Hematopoietic multipotent progenitor cell treated with erythropoietin and hydrocortisone succinate and interleukin-3 and kit ligand, for 17 days (in vitro differentiated cells): ENCODE data around the gene ZNF74.

Source experiments
- DNase-seq: peaks from one replicate; pipeline ENCODE4 v3.0.0-alpha.2; 2015; ENCODE audit warnings: low spot score

ZNF74 gene

DNA sequence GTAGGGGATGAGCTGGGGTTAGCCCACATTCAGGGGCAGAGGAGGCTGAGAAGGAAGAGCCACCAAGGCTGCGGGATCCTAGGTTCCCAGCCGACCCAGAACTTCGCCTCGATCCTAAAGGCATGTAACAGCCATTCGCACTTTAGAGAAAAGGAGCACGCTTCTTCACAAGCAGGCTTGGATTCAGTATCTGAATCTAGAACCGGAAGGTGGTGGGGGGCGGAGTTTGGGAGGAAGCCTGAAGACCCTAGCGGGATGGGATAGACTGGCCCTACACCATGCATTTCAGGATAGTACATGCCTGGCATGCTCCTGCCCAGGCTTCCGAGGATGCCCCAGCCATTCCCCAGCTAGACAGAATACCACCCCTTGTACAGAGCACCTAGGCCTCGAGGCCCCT lies 39.2 kb downstream of the ZNF74 start:
- no peak for DNase-seq

DNA sequence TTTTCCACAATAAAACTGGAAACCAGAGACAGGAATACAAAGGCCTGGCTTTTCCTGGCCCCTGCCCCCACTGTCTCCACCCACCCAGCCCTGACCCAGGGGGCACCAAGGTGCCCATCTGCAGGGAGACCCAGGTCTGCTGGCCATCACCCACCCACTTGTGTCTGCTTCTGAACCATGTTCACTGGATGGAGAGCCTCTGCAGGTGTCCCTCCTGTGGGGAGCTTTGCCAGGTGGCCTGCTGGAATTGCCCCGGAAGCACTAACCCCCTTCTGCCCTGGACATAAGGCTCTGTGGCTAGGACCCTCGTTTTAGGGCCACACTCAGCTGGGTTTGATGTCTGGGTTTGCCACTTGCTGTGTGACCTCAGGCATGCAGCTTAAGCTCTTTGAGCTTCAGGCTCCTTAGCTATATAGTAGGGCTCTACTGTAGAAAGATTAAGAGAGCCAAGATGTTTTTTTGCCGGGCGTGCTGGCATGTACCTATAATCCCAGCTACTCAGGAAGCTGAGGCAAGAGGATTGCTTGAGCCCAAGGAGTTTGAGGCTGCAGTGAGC lies 39.8 kb downstream of the ZNF74 start:
- no peak for DNase-seq

GRCh38 chr22:20434264-20434751 lies 40.4 kb downstream of the ZNF74 start:
- no peak for DNase-seq

DNA sequence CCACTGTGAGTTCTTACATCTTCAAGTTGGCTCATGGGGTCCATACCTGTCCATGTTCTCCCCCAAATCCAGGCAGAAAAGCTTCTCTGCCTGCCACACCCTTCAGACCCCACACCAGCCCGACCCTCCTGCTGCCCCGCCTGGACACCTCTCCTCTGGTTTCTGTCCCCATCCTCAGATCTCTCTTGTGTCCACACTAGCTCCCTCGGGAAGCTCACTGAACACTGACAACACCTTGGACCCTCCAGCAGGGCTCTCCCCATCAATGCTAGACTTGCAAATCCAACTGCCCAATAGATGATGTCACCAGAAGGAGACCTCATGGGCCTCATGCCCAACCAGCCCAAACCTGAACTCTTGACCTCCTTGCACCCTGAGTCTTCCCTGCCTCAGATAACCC lies 40.8 kb downstream of the ZNF74 start:
- DNase-seq: no peak

DNA sequence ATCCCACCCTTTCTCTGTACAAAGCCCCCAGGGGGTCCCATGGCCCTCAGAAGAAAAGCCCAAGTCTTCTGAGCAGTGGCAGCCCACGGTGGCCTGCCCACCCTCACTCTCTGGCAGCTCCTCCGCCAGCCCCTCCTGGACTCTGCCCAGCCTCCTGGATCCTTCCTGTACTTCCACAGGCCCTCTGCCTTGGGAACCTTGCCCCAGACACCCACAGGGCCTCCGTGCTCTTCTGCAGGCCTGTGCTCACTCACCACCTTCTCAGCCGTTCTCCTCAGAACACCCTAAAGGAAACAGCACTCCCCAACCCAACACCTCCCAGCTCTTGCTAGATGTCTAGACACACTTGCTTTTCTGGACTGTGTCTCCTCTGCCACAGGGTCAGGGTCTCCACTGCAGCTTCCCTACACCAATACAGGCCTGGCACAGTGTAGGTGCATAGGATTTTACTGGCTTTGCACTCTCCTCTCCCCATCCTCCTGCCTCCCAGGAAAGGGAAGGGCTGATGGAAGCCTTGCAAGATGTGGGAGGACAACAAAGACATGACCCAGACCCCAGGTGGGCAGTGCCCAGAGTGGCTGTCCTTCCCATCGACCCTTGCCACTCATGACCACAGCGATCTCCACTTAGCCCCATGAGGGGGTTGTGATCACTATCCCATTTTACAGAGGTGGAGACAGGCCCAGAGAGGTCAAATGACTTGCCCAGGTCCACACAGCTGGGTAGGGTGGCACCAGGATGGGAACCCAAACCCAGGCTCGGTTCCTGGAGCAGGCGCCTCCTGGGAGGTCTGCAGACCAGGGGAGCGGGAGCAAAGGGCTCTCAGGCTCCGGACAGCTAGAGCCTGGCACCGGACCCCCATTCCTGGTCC lies 41.7 kb downstream of the ZNF74 start:
- DNase-seq: no peak

DNA sequence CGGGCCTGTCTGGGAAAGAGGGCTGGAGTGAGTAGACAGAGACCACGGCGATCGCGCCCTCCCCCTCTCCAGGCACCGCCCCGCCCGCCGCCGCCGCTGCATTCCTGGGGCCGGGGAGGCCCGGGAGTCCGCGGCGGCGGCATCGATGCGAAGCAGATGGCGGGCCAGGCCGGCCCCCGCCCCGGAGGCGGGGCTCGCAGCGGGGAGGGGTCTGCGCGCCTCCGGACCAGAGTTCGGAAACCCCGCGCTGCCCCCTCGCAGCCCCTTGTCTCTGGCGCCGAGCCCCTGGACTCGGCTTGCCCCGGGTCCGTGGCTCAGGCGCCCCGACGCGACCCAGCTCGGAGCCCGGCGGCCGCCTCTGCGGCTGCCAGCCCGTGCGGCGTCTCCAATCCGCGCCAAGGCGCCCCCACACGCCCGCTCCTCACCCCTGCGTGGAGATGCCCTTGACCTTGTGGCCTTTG lies 42.4 kb downstream of the ZNF74 start:
- DNase-seq: no peak

DNA sequence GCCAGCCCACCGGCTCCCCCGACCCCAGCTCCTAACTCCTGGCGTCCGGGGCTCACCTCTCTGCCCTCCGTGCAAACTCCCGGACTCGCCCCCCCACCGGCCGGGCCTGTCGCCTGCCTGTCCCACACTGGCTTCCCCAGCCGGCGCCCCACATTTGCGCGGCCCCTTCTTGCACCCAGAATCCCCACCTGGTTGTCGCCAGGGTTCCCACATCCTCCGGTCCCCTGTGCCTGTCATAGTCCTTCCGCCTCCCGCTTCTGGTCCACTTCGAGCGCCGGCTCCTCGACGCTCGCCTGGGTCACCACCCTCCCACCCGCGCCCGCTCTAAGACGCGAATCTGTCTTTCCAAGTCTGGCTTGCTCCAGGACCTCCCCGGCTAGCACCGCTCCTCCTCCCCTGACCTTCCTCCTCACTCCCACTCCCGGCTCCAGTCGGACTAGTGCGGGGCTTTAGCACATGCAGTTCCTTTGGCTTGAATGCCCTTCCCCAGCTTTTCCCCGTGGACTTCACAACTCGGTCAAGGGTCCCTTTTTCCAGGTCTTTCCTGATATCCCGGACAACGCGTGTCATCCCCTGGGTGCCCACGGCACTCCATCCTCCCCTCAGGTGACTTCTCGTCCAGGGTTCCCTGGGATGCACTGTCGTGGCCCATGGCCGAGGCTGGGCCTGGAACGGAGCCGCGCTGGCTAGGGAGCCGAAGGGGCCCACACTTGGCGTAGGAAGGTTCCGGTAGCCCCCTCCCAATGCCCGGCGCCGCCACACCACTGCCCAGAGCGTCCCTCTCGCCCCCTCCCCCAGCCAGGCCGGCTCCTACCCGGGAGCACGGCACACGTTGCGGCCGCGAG lies 43.0 kb downstream of the ZNF74 start:
- no peak for DNase-seq

DNA sequence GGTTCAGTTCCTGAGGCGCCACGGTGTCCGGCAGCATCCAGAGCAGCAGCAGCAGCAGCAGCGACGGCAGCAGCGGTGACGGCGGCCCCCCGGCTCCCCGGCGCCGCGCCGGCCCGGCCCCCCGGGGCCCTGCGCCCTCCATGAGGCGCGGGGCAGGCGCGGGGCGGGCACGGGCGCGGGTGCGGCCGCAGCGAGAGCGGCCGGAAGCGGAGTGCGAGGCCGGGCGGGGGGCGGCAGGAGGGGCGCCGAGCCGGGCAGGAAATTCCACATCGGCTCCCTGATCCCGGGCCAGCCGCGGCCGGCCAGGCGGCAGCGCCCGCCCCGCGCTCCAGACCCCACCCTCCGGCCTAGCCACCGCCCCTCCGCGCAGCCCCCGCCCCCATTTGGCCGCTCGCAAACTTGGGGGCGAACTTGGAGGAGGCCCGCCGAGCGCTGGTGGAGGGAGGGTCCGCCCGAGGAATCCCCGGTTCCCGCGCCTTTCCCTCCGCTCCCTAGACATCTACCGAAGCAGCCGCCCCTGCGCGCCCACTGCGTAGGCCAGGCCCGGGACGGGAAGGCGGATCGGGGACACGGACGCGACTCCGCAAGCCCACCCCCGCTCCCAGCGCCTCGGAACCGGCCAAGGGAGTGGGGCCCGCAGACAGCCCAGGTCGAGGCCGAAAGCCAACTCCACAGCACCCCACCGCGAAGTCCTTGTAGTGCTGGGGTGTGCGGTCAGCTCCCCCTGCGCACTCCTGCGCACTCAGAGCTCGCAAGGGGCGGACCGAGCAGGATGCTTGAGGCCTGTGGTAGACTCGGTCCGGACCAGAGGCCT lies 43.9 kb downstream of the ZNF74 start, which contains the start of gene SCARF2:
TSS of gene SCARF2 (minus strand) at position 213 of the 814 bp plus-strand sequence. CDS start at position 142, 71 bp downstream.
- no peak for DNase-seq

- DNase-seq: no peak
Measured at GRCh38 chr22:20438427-20438677, 44.4 kb downstream of the ZNF74 start.

- DNase-seq: no peak
Measured at GRCh38 chr22:20438678-20439492, 44.9 kb downstream of the ZNF74 start.

DNA sequence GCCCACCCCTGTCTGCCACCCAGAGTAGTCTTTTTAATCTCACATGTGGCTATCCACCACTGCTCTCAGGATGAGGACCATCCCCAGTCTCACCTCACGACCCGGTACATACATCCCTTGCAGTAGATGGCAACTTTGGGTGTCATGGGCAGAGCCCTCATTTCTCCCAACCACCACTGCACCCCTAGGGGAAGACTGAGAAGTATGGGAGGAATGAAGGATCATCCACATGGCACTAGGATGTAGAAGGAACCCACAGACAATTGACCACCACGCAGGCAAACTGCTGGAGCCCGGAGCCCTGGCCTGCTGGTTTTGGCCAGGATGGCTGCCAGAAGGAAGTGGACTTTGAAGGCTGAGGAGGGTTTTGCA lies 45.6 kb downstream of the ZNF74 start:
- DNase-seq: no peak

DNA sequence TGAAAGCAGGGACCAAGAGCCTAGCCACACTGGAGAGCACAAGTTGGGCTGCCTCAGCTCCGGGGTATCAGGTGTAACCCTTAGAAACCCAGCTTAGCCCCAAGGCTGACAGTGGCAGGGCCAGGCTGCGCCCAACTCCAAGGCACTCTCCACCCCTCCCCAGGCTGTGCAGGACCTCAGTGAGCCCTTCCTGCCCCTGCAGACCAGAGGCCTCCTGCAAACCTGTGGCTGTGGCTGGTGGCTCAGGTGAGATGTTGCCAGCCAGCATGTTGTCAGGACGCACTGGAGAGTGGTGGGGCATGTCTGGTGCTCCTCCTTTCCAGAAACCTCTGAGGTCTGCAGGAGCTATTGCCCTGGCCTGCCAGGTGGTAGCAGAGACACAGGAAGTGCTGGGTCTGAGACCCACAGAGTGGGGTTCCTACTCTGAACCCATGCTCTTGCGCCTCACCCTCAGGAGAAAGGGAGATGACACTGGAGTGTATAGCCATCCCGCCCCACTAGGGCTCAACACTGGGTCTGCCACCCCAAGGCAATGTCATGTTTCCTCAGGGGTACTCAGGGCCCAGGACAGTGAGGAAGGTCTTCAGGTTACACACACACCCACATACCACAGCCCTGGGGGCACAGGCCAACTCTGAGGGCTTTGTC lies 46.1 kb downstream of the ZNF74 start:
- DNase-seq: no peak

- DNase-seq: no peak
Measured at GRCh38 chr22:20440637-20441591, 47.0 kb downstream of the ZNF74 start.

- DNase-seq: no peak
Measured at GRCh38 chr22:20441631-20442484, 47.9 kb downstream of the ZNF74 start.

GRCh38 chr22:20442485-20443284 lies 48.7 kb downstream of the ZNF74 start:
- no peak for DNase-seq

- no peak for DNase-seq
Measured at GRCh38 chr22:20444325-20444724, 50.4 kb downstream of the ZNF74 start.

GRCh38 chr22:20446383-20446970 lies 52.5 kb downstream of the ZNF74 start:
- DNase-seq: no peak
